A673 (cell line): ENCODE measurements around the gene EEPD1. TPM values are rescaled to one million over a fixed set of nuclear protein-coding genes. Genes with fewer than 3 reads are reported as not detected.

Experiments used
- BruUV-seq: library from RNA; stranded (reverse); fragments of 400-500 nt; replicated peaks from 2 replicates; lab custom pipeline; 2021; lab: Mats Ljungman, UMichigan
- CTCF ChIA-PET: fragments of 300-600 bp; sonication (Branson Sonifier 250); formaldehyde crosslinking; loops from one replicate; lab custom pipeline; 2022; ENCODE audit warnings: antibody characterized with exemption; lab: Charles Lee
- POLR2A ChIA-PET: fragments of 300-600 bp; sonication (Branson Sonifier 250); formaldehyde crosslinking; loops from one replicate; lab custom pipeline; 2022; ENCODE audit warnings: antibody characterized with exemption; ENCODE audit not compliant: low non-redundant PET; lab: Charles Lee
- DNase-seq: peaks from one replicate; pipeline ENCODE4 v3.0.0-alpha.2; 2015; ENCODE audit warnings: low spot score
- H3K27ac ChIP-seq: fragments of 200-600 bp; sonication (generic); 2 replicates; pipeline ENCODE4 v1.5.1; 2016; ENCODE audit warnings: mixed run types, low read depth, mild to moderate bottlenecking, mixed read lengths, antibody characterized with exemption, low read length; ENCODE audit not compliant: poor library complexity, severe bottlenecking
- H3K27me3 ChIP-seq: fragments of 200-600 bp; sonication (generic); replicated peaks from 2 replicates; pipeline ENCODE4 v1.6.1; 2017; ENCODE audit warnings: mixed run types, low read depth, mild to moderate bottlenecking, mixed read lengths, antibody characterized with exemption, low read length; ENCODE audit not compliant: insufficient read depth, poor library complexity
- H3K36me3 ChIP-seq: fragments of 200-600 bp; sonication (generic); 2 replicates; pipeline ENCODE4 v1.6.1; 2016; ENCODE audit warnings: mixed run types, mild to moderate bottlenecking, mixed read lengths, antibody characterized with exemption, low read length; ENCODE audit not compliant: insufficient read depth, poor library complexity, severe bottlenecking
- H3K4me1 ChIP-seq: fragments of 200-600 bp; sonication (generic); 2 replicates; pipeline ENCODE4 v1.6.1; 2017; ENCODE audit warnings: mixed run types, mild to moderate bottlenecking, mixed read lengths, antibody characterized with exemption, low read length; ENCODE audit not compliant: insufficient read depth, poor library complexity, severe bottlenecking
- H3K4me3 ChIP-seq: fragments of 200-600 bp; sonication (generic); 2 replicates; pipeline ENCODE4 v1.5.1; 2016; ENCODE audit warnings: low read depth, mixed run types, mild to moderate bottlenecking, mixed read lengths, low read length; ENCODE audit not compliant: poor library complexity, severe bottlenecking
- H3K9me3 ChIP-seq: fragments of 200-600 bp; sonication (generic); 2 replicates; pipeline ENCODE4 v1.6.1; 2016; ENCODE audit warnings: mixed run types, low read depth, mild to moderate bottlenecking, mixed read lengths, antibody characterized with exemption, low read length; ENCODE audit not compliant: poor library complexity, severe bottlenecking
- CTCF ChIP-seq: fragments of 300-800, 200-600 bp; sonication (generic); conservative IDR thresholded peaks from 2 replicates; pipeline ENCODE4 v1.5.1; 2017; ENCODE audit warnings: low read depth, mild to moderate bottlenecking, antibody characterized with exemption, low read length, moderate library complexity, mixed read lengths
- EZH2 ChIP-seq: fragments of 200-600 bp; sonication (generic); IDR thresholded peaks from 2 replicates; pipeline ENCODE4 v1.6.1; 2017; ENCODE audit warnings: borderline replicate concordance, low read depth, mild to moderate bottlenecking, mixed read lengths, antibody characterized with exemption, low read length; ENCODE audit not compliant: poor library complexity, severe bottlenecking
- intact Hi-C: fragments of 100-400 bp; cut with micrococcal nuclease; formaldehyde crosslinking; loops from one replicate; pipeline ENCODE4 v1.10.0; 2022; ENCODE audit not compliant: unreplicated experiment
- total RNA-seq: library from RNA; stranded (reverse); gene quantifications from 2 replicates; pipeline ENCODE4 v1.2.3, GENCODE V29; 2021

EEPD1 gene
- total RNA-seq, 1 experiment from 2014 or later = 2.5 TPM

DNA sequence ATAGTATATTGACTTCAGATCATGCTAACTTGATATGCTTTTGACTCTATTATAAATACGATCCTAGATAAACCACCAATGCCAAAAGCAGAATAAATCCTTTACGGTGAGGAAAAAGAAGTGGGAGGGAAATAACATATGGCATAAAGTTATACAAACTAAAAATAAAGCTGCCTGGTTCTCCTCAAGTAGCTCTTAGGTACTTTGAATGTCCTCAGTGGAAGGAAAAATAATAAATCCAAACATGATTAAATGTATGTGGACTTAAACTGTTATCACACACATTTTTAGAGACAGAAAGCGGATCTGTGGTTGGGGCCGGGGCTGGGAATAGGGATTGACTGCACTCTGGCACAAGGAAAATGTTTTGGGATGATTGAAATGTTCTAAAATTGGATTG, 23.6 kb downstream of the EEPD1 start:
- Histone ChIP-seq H3K4me3 (no peak overlapping the region), H3K9me3 (no peaks in the 10 kb centered on the region), H3K36me3 (no peaks in the 10 kb centered on the region), H3K4me1 (no peaks in the 10 kb centered on the region), H3K27ac (no peak overlapping the region), H3K27me3 (no peaks in the 10 kb centered on the region)
- ChIA-PET CTCF (no interaction called here), POLR2A (no interaction called here)
- TF ChIP-seq CTCF = no peak
- no peak for TF ChIP-seq EZH2
- intact Hi-C loops = no loop called here
- BruUV-seq = no TSS peak
- DNase-seq = no peak

DNA sequence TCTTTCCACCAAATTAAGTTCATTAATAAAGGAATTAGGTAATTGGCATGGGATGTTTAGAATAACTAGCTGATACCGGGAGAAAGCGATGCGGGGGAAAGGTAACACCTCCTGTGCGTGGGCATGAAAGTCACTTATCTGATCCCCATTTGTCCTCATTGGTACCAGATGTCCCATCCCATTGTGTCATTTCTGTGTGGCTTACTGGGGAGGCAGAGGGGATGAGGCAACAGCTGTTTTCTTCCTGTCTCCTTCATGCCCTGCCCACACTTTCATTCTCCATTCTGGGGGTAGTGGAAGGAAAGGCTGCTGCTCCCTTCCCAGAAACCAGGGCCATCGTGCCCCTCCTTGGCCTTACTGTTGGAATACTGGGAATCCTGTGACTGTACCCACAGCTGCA, 27.1 kb downstream of the EEPD1 start:
- no peak for TF ChIP-seq CTCF
- no peak for TF ChIP-seq EZH2
- intact Hi-C loops = no loop called here
- CTCF ChIA-PET = no interaction called here

GRCh38 chr7:36181668-36182067, 28.6 kb downstream of the EEPD1 start:
- ChIA-PET POLR2A (no interaction called here), CTCF (no interaction called here)
- Histone ChIP-seq H3K4me1 (no peaks in the 10 kb centered on the region), H3K36me3 (no peaks in the 10 kb centered on the region), H3K27ac (no peak overlapping the region), H3K9me3 (no peaks in the 10 kb centered on the region), H3K27me3 (no peaks in the 10 kb centered on the region), H3K4me3 (no peak overlapping the region)
- BruUV-seq = no TSS peak
- TF ChIP-seq EZH2 = no peak
- no peak for TF ChIP-seq CTCF
- intact Hi-C loops = no loop called here
- no peak for DNase-seq

More for the DNA sequence above, 27.1 kb downstream of the EEPD1 start:
- H3K9me3 ChIP-seq = no peaks in the 10 kb centered on the region
- no peaks in the 10 kb centered on the region for H3K4me1 ChIP-seq
- no peak overlapping the region for H3K27ac ChIP-seq
- DNase-seq = no peak
- H3K27me3 ChIP-seq = no peaks in the 10 kb centered on the region
- POLR2A ChIA-PET = no interaction called here
- no TSS peak for BruUV-seq
- no peaks in the 10 kb centered on the region for H3K36me3 ChIP-seq
- H3K4me3 ChIP-seq = no peak overlapping the region
